D721Med (cell line): ENCODE measurements around the gene TMEM150C.

ENCODE experiments used
- DNase-seq: peaks from one replicate; pipeline ENCODE4 v3.0.0; 2011; ENCODE audit warnings: low spot score; ENCODE audit not compliant: insufficient read length
- FAIRE-seq: peaks from 2 replicates; lab custom pipeline; 2011; peaks lifted over from hg19 to GRCh38; lab: Jason Lieb, UNC
- TF ChIP-seq, protein P1 (sequence below): IDR thresholded peaks from 2 replicates; pipeline ENCODE4 v1.5.1; 2012; ENCODE audit warnings: mild to moderate bottlenecking, control low read depth; ENCODE audit not compliant: insufficient read depth; ENCODE audit errors: missing control alignments

TMEM150C gene

DNA sequence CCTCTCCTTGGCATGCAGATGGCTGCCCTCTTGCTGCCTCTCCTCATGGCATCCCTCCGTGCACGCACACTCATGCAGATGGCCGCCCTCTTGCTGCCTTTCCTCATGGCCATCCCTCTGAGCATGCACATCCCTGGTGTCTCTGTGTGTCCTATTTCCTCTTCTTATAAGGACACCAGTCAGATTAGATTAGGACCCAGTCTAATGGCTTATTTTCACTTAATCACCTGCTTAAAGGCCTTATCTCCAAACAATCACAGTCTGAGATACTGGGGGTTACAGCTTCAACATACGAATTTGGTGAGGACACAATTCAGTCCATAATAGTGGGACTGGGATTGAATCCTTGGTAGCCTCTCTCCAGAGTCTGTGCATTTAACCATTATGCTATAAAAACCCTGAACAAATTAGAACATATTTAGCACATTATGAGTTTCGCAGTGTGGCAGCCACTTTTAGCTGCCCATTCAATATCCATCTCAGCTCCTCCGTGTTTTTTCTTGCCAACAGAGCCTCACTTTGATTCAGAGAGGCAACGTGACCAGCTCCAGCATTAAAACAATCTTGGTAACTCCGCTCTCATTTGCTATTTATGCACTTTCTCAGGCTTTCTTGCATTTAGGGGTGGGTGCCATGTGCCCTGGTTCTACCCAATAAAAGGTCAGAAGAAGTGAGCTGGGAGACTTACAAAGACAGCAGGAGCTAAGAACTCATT lies 26.2 kb upstream of the TMEM150C start:
- DNase-seq (no peak), FAIRE-seq (no peak)
- TF ChIP-seq, protein P1, sequence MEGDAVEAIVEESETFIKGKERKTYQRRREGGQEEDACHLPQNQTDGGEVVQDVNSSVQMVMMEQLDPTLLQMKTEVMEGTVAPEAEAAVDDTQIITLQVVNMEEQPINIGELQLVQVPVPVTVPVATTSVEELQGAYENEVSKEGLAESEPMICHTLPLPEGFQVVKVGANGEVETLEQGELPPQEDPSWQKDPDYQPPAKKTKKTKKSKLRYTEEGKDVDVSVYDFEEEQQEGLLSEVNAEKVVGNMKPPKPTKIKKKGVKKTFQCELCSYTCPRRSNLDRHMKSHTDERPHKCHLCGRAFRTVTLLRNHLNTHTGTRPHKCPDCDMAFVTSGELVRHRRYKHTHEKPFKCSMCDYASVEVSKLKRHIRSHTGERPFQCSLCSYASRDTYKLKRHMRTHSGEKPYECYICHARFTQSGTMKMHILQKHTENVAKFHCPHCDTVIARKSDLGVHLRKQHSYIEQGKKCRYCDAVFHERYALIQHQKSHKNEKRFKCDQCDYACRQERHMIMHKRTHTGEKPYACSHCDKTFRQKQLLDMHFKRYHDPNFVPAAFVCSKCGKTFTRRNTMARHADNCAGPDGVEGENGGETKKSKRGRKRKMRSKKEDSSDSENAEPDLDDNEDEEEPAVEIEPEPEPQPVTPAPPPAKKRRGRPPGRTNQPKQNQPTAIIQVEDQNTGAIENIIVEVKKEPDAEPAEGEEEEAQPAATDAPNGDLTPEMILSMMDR = no peak

DNA sequence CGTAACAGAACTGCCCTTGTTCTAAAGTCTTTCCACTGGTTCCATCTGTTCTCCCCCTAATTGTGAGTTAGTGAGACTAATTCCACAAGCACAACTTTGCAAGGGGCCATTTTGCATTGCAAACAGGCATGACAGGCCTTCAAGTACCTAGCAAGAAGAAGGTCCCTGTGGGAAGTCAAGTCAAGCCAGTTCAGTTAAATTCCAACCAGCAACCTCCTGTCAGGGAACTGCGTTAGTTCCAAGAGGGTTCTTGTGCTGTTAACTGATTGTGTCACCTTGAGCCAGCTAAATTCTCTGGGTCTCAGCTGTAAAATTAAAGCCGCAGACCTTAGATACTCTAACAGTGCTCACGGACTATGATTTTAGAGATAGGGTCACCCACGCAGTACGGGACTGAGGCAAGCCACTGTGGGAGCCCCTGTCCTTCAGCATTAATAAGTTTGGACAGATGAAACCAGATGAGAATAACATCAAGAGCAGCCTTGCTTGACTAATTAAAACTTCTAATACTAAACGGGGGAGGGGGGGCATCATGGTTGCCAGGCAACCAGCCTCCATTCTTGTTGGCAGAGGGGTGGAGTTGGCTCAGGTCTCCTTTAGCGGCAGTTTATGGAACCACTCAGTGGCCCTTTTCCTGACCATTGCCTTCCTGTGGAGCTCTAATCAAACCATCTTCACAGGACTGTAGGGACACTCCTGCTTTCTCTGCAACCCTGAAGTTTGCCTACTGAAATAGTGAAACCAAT lies 24.1 kb upstream of the TMEM150C start:
- TF ChIP-seq, protein P1 = no peak
- DNase-seq = no peak
- no peak for FAIRE-seq

DNA sequence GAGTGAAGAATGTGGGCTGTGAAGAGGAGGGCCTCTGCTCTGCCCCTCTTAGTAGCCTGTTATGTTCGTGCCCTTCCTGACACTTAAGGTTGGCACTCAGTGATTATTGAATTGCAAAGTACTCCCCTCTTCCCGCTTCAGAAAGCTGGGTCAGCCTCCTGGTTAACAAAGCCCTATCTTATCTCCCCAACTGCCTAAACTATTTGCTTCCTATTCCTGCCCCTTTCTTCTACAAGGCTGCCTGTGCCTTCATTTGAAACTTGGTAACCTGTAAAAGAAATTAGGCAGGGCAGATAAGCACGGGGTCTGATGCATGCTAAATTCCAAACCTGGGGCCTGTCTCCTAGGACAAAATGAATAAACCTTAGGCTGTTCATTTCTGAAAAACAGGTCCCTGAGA lies 23.1 kb upstream of the TMEM150C start:
- TF ChIP-seq, protein P1 = no peak
- FAIRE-seq (no peak), DNase-seq (no peak)

DNA sequence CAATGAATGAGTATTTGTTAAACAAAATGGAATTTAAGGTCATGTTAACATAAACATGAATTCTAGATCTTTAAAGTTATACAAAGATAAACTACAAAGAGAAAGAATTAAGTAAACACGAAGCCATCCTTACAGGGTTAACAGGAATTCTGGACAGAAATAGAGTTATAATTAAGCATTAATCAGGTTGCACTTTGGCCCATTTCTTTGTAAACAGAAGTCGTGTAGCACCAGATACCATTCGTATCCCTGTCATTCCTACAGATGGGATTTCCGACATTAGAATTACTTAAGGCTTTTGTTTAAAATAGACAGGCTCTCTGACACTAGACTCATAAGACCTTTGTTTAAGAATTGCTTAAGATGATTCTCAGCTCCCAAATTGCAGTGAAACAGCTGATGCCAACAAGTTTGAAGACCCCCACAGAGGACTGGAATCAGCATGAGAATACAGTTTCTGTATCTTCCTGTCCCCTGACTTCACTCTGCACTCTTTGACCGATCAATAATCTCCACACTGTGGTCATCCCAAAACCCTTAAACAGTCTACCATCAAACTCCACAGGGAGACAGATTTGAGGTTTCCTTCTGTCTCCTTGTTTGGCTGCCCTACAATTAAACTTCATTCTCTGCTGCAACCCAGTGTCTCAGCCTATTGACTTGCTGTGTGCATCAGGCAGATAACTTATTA lies 22.3 kb upstream of the TMEM150C start:
- no peak for DNase-seq
- no peak for FAIRE-seq
- TF ChIP-seq, protein P1 = no peak

DNA sequence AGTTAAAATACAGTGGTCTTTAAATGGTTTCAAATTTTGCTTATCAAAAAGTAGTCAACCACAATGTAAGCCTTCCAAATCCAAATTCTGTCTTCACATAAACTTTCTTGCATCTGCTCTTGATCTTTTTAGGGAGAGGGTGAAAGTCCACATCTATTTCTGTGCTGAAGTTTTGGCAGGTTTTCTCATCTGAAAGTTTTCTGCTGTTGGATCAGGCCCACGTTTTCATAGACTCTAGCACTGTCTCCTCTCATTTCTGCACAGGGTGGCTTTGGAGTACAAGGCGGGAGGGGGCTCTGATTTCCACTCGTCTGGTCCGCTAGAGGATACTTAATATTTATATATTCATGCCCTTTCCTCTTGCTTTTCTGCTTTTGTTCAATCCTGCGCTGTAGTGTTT lies 18.1 kb upstream of the TMEM150C start:
- FAIRE-seq (no peak), DNase-seq (no peak)
- TF ChIP-seq, protein P1 = no peak

DNA sequence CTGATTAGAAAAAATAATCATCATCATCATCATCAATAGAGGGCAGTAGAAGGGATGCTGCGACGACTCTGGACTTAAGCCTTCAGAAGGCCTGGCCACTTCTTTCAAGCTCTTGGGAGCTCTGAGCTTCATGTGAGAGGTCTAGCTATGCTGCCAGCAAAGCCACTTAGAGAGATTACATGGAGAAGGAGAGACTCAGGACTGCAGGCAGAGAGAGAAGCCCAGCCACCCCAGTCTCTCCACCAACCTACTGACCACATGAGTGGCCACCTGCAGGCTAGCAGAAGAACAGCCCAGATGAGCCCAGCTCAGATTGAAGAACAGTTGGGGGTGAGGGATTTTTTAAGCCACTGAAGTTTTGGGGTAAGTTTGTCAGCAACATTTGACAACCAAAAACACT lies 17.1 kb upstream of the TMEM150C start:
- TF ChIP-seq, protein P1 = no peak
- DNase-seq = no peak
- no peak for FAIRE-seq

DNA sequence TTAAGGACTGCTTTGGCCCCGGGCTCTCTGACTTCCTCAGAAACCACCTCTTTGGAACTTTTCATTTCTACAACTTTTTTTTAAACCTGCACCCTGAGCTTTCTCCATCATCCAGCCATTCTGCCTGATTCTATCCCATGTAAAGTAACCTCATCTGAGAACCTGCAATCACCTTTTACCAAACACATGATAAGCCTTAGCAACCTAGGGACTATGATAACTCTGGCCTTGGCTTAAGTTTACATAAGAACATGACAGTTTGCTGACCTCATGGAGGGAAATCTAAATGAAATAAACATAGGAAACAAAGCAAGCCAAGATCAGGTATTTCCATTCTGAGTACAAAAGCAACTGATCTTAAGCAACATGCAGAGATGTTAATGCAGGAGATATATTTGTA lies 15.7 kb upstream of the TMEM150C start:
- no peak for DNase-seq
- no peak for FAIRE-seq
- TF ChIP-seq, protein P1 = no peak
